Measurements from ENCODE around the gene MPPED2. TPM values are rescaled to one million over a fixed set of nuclear protein-coding genes. Genes with fewer than 3 reads are reported as not detected.

MPPED2 gene
- total RNA-seq, 1 donor from 2014 or later: 15.7 TPM

DNA sequence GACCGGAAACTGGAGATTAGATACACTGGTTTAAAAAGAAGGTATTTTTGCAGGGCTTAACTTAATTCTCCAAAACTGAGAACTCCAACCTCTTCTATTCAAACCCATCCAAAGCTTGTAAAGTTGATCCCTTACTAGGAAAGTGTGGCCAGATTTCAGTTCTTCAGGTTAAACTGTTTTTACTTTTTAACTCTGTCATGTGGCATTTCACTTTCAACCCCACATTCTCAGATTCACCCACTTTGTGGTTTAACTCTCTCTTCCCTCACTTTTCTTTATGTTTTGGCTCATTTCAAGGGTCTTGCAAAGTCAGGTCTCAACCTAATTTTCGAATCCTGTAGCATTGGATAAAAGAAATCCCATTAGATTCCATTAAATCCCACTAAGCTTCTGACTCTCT, 75.4 kb downstream of the MPPED2 start:
- H3K36me3 ChIP-seq (ENCODE audit: control insufficient read depth in 3 of 3, insufficient read depth in 3 of 3, low read length in 3 of 3): no peaks in the 10 kb centered on the region
- no peaks in the 10 kb centered on the region for H3K27me3 ChIP-seq (ENCODE audit: control insufficient read depth in 3 of 3, insufficient read depth in 3 of 3, low read length in 3 of 3)
- no peaks in the 10 kb centered on the region for H3K9me3 ChIP-seq (ENCODE audit: control insufficient read depth in 3 of 3, low read length in 3 of 3)
- H3K27ac ChIP-seq (ENCODE audit: low read depth, low read length): no peak overlapping the region
- H3K4me1 ChIP-seq (ENCODE audit: control insufficient read depth in 3 of 3, insufficient read depth in 3 of 3, low read length in 3 of 3): no peaks in the 10 kb centered on the region
- H3K4me3 ChIP-seq (ENCODE audit: low read length in 3 of 3): no peak overlapping the region
- no peak overlapping the region for H3K9ac ChIP-seq (ENCODE audit: low read depth in 1 of 3, low read length in 3 of 3)

GRCh38 chr11:30509364-30509763, 76.8 kb downstream of the MPPED2 start:
- Histone ChIP-seq H3K4me1 (ENCODE audit: control insufficient read depth in 3 of 3, insufficient read depth in 3 of 3, low read length in 3 of 3) (peaks cover 0 to 1% (median 0%) of the 10 kb centered on the region in 3 donors), H3K4me3 (ENCODE audit: low read length in 3 of 3) (no peak overlapping the region), H3K36me3 (ENCODE audit: control insufficient read depth in 3 of 3, insufficient read depth in 3 of 3, low read length in 3 of 3) (no peaks in the 10 kb centered on the region), H3K27me3 (ENCODE audit: control insufficient read depth in 3 of 3, insufficient read depth in 3 of 3, low read length in 3 of 3) (no peaks in the 10 kb centered on the region), H3K27ac (ENCODE audit: low read depth, low read length) (no peak overlapping the region), H3K9ac (ENCODE audit: low read depth in 1 of 3, low read length in 3 of 3) (no peak overlapping the region), H3K9me3 (ENCODE audit: control insufficient read depth in 3 of 3, low read length in 3 of 3) (no peaks in the 10 kb centered on the region)

DNA sequence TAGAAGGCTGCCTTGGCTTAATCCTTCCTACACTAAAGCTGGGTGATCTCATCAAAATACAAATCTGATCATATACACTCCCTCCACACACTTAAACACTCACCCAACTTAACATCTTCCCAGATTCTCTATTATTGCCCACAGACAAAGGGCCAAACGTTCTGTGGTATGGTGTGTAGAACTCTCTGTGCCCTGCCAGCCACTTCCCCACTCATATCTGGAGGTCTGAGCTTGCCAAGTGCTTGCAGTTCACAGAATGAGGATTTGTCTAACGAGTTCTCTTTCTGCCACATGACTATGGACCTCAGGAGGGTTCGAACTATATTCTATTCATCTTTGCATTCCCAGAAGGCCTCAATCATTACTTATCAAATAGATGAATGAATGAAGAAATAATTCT, 77.6 kb downstream of the MPPED2 start:
- H3K9me3 ChIP-seq (ENCODE audit: control insufficient read depth in 3 of 3, low read length in 3 of 3): no peaks in the 10 kb centered on the region
- peaks cover 0 to 3% (median 0%) of the 10 kb centered on the region in 3 donors for H3K4me1 ChIP-seq (ENCODE audit: control insufficient read depth in 3 of 3, insufficient read depth in 3 of 3, low read length in 3 of 3)
- H3K27ac ChIP-seq (ENCODE audit: low read depth, low read length): no peak overlapping the region
- no peak overlapping the region for H3K4me3 ChIP-seq (ENCODE audit: low read length in 3 of 3)
- no peaks in the 10 kb centered on the region for H3K36me3 ChIP-seq (ENCODE audit: control insufficient read depth in 3 of 3, insufficient read depth in 3 of 3, low read length in 3 of 3)
- no peak overlapping the region for H3K9ac ChIP-seq (ENCODE audit: low read depth in 1 of 3, low read length in 3 of 3)
- H3K27me3 ChIP-seq (ENCODE audit: control insufficient read depth in 3 of 3, insufficient read depth in 3 of 3, low read length in 3 of 3): no peaks in the 10 kb centered on the region

DNA sequence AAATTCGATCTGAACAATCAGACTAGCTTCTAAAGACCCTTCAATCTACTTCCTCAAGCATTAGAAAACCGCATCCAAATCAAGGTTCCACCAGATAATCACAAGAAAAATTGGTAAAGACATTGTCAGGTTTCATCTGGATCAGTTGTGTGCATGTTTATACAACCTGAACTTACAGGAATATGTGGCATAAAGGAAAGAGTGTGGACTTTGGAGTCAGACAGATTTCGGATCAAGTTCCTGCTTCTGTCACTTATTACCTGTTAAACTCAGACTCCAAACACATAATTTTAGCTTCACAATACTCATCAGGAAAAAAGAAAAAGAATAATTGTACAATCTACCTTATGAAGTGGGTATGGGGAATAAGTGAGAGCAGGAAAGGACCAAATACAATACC, 80.5 kb downstream of the MPPED2 start:
- Histone ChIP-seq H3K4me3 (ENCODE audit: low read length in 3 of 3) (no peak overlapping the region), H3K27me3 (ENCODE audit: control insufficient read depth in 3 of 3, insufficient read depth in 3 of 3, low read length in 3 of 3) (no peaks in the 10 kb centered on the region), H3K4me1 (ENCODE audit: control insufficient read depth in 3 of 3, insufficient read depth in 3 of 3, low read length in 3 of 3) (peaks cover 0 to 6% (median 6%) of the 10 kb centered on the region in 3 donors), H3K9me3 (ENCODE audit: control insufficient read depth in 3 of 3, low read length in 3 of 3) (no peaks in the 10 kb centered on the region), H3K36me3 (ENCODE audit: control insufficient read depth in 3 of 3, insufficient read depth in 3 of 3, low read length in 3 of 3) (no peaks in the 10 kb centered on the region), H3K9ac (ENCODE audit: low read depth in 1 of 3, low read length in 3 of 3) (no peak overlapping the region), H3K27ac (ENCODE audit: low read depth, low read length) (no peak overlapping the region)

- H3K27ac ChIP-seq (ENCODE audit: low read depth, low read length): no peak overlapping the region
- no peak overlapping the region for H3K4me3 ChIP-seq (ENCODE audit: low read length in 3 of 3)
- peaks cover 0 to 6% (median 6%) of the 10 kb centered on the region in 3 donors for H3K4me1 ChIP-seq (ENCODE audit: control insufficient read depth in 3 of 3, insufficient read depth in 3 of 3, low read length in 3 of 3)
- H3K9me3 ChIP-seq (ENCODE audit: control insufficient read depth in 3 of 3, low read length in 3 of 3): no peaks in the 10 kb centered on the region
- H3K36me3 ChIP-seq (ENCODE audit: control insufficient read depth in 3 of 3, insufficient read depth in 3 of 3, low read length in 3 of 3): no peaks in the 10 kb centered on the region
- H3K27me3 ChIP-seq (ENCODE audit: control insufficient read depth in 3 of 3, insufficient read depth in 3 of 3, low read length in 3 of 3): no peaks in the 10 kb centered on the region
- no peak overlapping the region for H3K9ac ChIP-seq (ENCODE audit: low read depth in 1 of 3, low read length in 3 of 3)
These were observed 81.7 kb downstream of the MPPED2 start for GRCh38 chr11:30504468-30504867.

DNA sequence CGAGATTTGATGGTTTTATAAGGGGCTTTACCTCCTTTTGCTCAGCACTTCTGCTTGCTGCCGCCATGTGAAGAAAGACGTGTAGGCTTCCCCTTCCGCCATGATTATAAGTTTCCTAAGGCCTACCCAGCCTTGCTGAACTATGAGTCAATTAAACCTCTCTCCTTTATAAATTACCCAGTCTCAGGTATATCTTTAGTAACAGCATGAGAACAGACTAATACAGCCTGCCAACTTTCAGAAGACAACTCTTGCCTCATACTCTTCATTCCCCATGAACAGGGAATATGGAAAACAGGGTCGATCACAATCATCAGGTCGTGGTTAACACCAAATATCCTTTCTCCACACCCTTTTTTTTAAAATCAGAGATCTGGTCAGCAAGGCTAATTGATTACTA, 83.0 kb downstream of the MPPED2 start:
- no peak overlapping the region for H3K27ac ChIP-seq (ENCODE audit: low read depth, low read length)
- H3K4me1 ChIP-seq (ENCODE audit: control insufficient read depth in 3 of 3, insufficient read depth in 3 of 3, low read length in 3 of 3): peaks cover 0 to 6% (median 6%) of the 10 kb centered on the region in 3 donors
- H3K9me3 ChIP-seq (ENCODE audit: control insufficient read depth in 3 of 3, low read length in 3 of 3): no peaks in the 10 kb centered on the region
- no peak overlapping the region for H3K4me3 ChIP-seq (ENCODE audit: low read length in 3 of 3)
- no peaks in the 10 kb centered on the region for H3K27me3 ChIP-seq (ENCODE audit: control insufficient read depth in 3 of 3, insufficient read depth in 3 of 3, low read length in 3 of 3)
- no peak overlapping the region for H3K9ac ChIP-seq (ENCODE audit: low read depth in 1 of 3, low read length in 3 of 3)
- no peaks in the 10 kb centered on the region for H3K36me3 ChIP-seq (ENCODE audit: control insufficient read depth in 3 of 3, insufficient read depth in 3 of 3, low read length in 3 of 3)

- peaks cover 0 to 6% (median 6%) of the 10 kb centered on the region in 3 donors for H3K4me1 ChIP-seq (ENCODE audit: control insufficient read depth in 3 of 3, insufficient read depth in 3 of 3, low read length in 3 of 3)
- H3K9ac ChIP-seq (ENCODE audit: low read depth in 1 of 3, low read length in 3 of 3): no peak overlapping the region
- H3K27ac ChIP-seq (ENCODE audit: low read depth, low read length): no peak overlapping the region
- no peaks in the 10 kb centered on the region for H3K27me3 ChIP-seq (ENCODE audit: control insufficient read depth in 3 of 3, insufficient read depth in 3 of 3, low read length in 3 of 3)
- H3K4me3 ChIP-seq (ENCODE audit: low read length in 3 of 3): no peak overlapping the region
- no peaks in the 10 kb centered on the region for H3K9me3 ChIP-seq (ENCODE audit: control insufficient read depth in 3 of 3, low read length in 3 of 3)
- no peaks in the 10 kb centered on the region for H3K36me3 ChIP-seq (ENCODE audit: control insufficient read depth in 3 of 3, insufficient read depth in 3 of 3, low read length in 3 of 3)
These were observed 83.8 kb downstream of the MPPED2 start for GRCh38 chr11:30502305-30502704.

GRCh38 chr11:30501744-30502143, 84.4 kb downstream of the MPPED2 start:
- no peak overlapping the region for H3K9ac ChIP-seq (ENCODE audit: low read depth in 1 of 3, low read length in 3 of 3)
- no peak overlapping the region for H3K27ac ChIP-seq (ENCODE audit: low read depth, low read length)
- no peaks in the 10 kb centered on the region for H3K27me3 ChIP-seq (ENCODE audit: control insufficient read depth in 3 of 3, insufficient read depth in 3 of 3, low read length in 3 of 3)
- no peak overlapping the region for H3K4me3 ChIP-seq (ENCODE audit: low read length in 3 of 3)
- no peaks in the 10 kb centered on the region for H3K9me3 ChIP-seq (ENCODE audit: control insufficient read depth in 3 of 3, low read length in 3 of 3)
- no peaks in the 10 kb centered on the region for H3K36me3 ChIP-seq (ENCODE audit: control insufficient read depth in 3 of 3, insufficient read depth in 3 of 3, low read length in 3 of 3)
- H3K4me1 ChIP-seq (ENCODE audit: control insufficient read depth in 3 of 3, insufficient read depth in 3 of 3, low read length in 3 of 3): peaks cover 0 to 6% (median 6%) of the 10 kb centered on the region in 3 donors

GRCh38 chr11:30499940-30500339, 86.2 kb downstream of the MPPED2 start:
- H3K36me3 ChIP-seq (ENCODE audit: control insufficient read depth in 3 of 3, insufficient read depth in 3 of 3, low read length in 3 of 3): no peaks in the 10 kb centered on the region
- H3K27ac ChIP-seq (ENCODE audit: low read depth, low read length): no peak overlapping the region
- peaks cover 3 to 6% (median 6%) of the 10 kb centered on the region in 3 donors for H3K4me1 ChIP-seq (ENCODE audit: control insufficient read depth in 3 of 3, insufficient read depth in 3 of 3, low read length in 3 of 3)
- H3K9me3 ChIP-seq (ENCODE audit: control insufficient read depth in 3 of 3, low read length in 3 of 3): no peaks in the 10 kb centered on the region
- no peaks in the 10 kb centered on the region for H3K27me3 ChIP-seq (ENCODE audit: control insufficient read depth in 3 of 3, insufficient read depth in 3 of 3, low read length in 3 of 3)
- no peak overlapping the region for H3K9ac ChIP-seq (ENCODE audit: low read depth in 1 of 3, low read length in 3 of 3)
- no peak overlapping the region for H3K4me3 ChIP-seq (ENCODE audit: low read length in 3 of 3)

GRCh38 chr11:30497600-30497999, 88.6 kb downstream of the MPPED2 start:
- Histone ChIP-seq H3K9me3 (ENCODE audit: control insufficient read depth in 3 of 3, low read length in 3 of 3) (no peaks in the 10 kb centered on the region), H3K4me1 (ENCODE audit: control insufficient read depth in 3 of 3, insufficient read depth in 3 of 3, low read length in 3 of 3) (peaks cover 0 to 3% (median 0%) of the 10 kb centered on the region in 3 donors), H3K36me3 (ENCODE audit: control insufficient read depth in 3 of 3, insufficient read depth in 3 of 3, low read length in 3 of 3) (no peaks in the 10 kb centered on the region), H3K4me3 (ENCODE audit: low read length in 3 of 3) (no peak overlapping the region), H3K9ac (ENCODE audit: low read depth in 1 of 3, low read length in 3 of 3) (no peak overlapping the region), H3K27me3 (ENCODE audit: control insufficient read depth in 3 of 3, insufficient read depth in 3 of 3, low read length in 3 of 3) (no peaks in the 10 kb centered on the region), H3K27ac (ENCODE audit: low read depth, low read length) (no peak overlapping the region)

DNA sequence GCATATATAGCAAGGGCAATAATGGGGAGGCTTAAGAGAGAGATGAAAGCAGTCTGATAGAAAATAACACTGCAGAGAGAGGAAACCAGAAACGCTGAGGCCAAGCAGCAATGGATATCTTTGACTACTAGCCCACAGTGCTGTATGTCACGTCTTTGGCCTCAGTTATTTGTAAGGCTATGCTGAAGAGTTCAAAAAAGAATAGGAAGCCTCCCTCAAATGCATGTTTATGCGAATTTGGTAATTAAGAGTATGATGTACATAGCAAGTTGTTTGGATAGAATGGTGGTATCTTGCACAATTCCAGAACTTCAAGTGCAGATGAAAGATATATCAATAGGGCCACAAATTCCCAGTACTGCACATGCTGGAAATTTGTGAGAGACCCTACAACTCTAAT, 89.2 kb downstream of the MPPED2 start:
- H3K27ac ChIP-seq (ENCODE audit: low read depth, low read length): no peak overlapping the region
- H3K9ac ChIP-seq (ENCODE audit: low read depth in 1 of 3, low read length in 3 of 3): no peak overlapping the region
- no peaks in the 10 kb centered on the region for H3K36me3 ChIP-seq (ENCODE audit: control insufficient read depth in 3 of 3, insufficient read depth in 3 of 3, low read length in 3 of 3)
- H3K4me3 ChIP-seq (ENCODE audit: low read length in 3 of 3): no peak overlapping the region
- H3K9me3 ChIP-seq (ENCODE audit: control insufficient read depth in 3 of 3, low read length in 3 of 3): no peaks in the 10 kb centered on the region
- no peaks in the 10 kb centered on the region for H3K27me3 ChIP-seq (ENCODE audit: control insufficient read depth in 3 of 3, insufficient read depth in 3 of 3, low read length in 3 of 3)
- H3K4me1 ChIP-seq (ENCODE audit: control insufficient read depth in 3 of 3, insufficient read depth in 3 of 3, low read length in 3 of 3): peaks cover 0 to 3% (median 0%) of the 10 kb centered on the region in 3 donors

Data from skeletal muscle tissue (tissue), 4 donors.